BLaER1 (cell line): ENCODE data around the gene KRTAP10-4.
"Not testable (repeated sequence)": the region's sequence is repeated elsewhere in the genome, so short reads cannot be mapped to it uniquely, and the experiment has no call there.

ENCODE experiments used
- H3K27ac ChIP-seq: shearing (Covaris generic); formaldehyde crosslinking; 2 replicates; pipeline ENCODE4 v1.8.1; 2022
- H3K27me3 ChIP-seq: shearing (Covaris generic); formaldehyde crosslinking; 2 replicates; pipeline ENCODE4 v1.8.1; 2022
- H3K36me3 ChIP-seq: shearing (Covaris generic); formaldehyde crosslinking; 2 replicates; pipeline ENCODE4 v1.8.1; 2022
- H3K4me1 ChIP-seq: shearing (Covaris generic); formaldehyde crosslinking; 2 replicates; pipeline ENCODE4 v1.8.1; 2022
- H3K4me2 ChIP-seq: shearing (Covaris generic); formaldehyde crosslinking; 2 replicates; pipeline ENCODE4 v1.8.1; 2022
- H3K4me3 ChIP-seq: shearing (Covaris generic); formaldehyde crosslinking; 2 replicates; pipeline ENCODE4 v1.8.1; 2022
- H3K9ac ChIP-seq: shearing (Covaris generic); formaldehyde crosslinking; 2 replicates; pipeline ENCODE4 v1.8.1; 2022
- H3K9me3 ChIP-seq: shearing (Covaris generic); formaldehyde crosslinking; 2 replicates; pipeline ENCODE4 v1.8.1; 2022
- H4K20me1 ChIP-seq: shearing (Covaris generic); formaldehyde crosslinking; 2 replicates; pipeline ENCODE4 v1.8.1; 2022
- Cebpa-rat ChIP-seq: shearing (Covaris generic); IDR thresholded peaks from 2 replicates; pipeline ENCODE4 v1.8.1; 2022

The KRTAP10-4 gene

DNA sequence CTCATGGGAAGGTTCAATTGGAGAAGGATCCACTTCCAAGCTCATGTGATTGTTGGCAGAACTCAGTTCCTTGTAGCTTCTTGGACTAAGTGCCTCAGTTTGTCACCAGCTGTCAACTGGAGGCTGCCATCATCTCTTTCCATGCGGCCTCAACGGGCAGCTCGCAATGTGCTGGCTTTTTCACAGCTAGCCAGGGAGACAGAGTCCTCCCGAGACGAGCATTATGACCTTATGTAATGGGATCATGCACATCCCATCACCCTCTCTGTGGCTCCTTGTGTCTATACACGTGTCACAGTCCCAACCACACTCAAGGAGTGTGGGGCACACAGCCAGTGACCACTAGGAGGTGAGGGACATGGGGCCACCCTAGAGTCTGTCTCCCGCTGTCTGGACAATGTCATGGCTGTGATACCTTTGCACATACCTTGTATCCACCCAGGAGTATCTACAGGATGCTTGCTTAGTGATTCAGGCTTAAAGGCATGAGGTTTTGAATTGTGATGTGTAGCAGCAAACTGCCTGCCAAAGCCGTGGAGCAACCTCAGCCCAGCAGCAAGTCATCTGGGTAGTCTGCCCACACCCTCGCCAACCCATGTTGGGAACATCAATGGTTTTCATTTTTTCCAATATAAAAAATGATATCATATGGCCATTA lies 22.7 kb downstream of the KRTAP10-4 start:
- Histone ChIP-seq H3K9me3 (no peaks in the 10 kb centered on the region), H3K36me3 (no peaks in the 10 kb centered on the region), H3K4me1 (peaks cover 33% of the 10 kb centered on the region), H3K27me3 (no peaks in the 10 kb centered on the region), H3K4me2 (no peak overlapping the region), H3K4me3 (no peak overlapping the region), H4K20me1 (no peaks in the 10 kb centered on the region), H3K27ac (no peak overlapping the region), H3K9ac (no peak overlapping the region)
- TF ChIP-seq Cebpa-rat = no peak

DNA sequence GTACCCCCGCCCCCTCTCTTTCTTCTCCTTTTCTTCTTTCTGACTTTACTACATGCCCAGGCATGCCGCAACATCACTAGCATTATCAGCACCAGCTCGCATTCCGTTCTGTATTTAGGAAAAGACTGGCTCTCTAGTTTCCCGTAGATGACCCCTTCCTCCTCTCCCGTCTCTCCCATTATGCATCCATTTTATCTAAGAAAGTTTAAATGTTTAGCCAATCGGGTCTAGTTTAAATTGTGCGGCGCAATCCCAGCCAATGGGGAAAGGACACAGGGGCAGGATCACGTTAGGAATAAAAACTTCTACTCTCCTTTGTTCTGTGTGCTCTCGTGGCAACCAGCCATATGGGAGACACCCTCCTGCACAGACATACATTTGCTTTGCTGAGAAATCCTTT lies 24.5 kb downstream of the KRTAP10-4 start:
- no peaks in the 10 kb centered on the region for H3K9me3 ChIP-seq
- H3K27ac ChIP-seq = no peak overlapping the region
- TF ChIP-seq Cebpa-rat = no peak
- H3K27me3 ChIP-seq = no peaks in the 10 kb centered on the region
- no peak overlapping the region for H3K4me3 ChIP-seq
- no peak overlapping the region for H3K4me2 ChIP-seq
- no peaks in the 10 kb centered on the region for H3K36me3 ChIP-seq
- H4K20me1 ChIP-seq = no peaks in the 10 kb centered on the region
- peaks cover 24% of the 10 kb centered on the region for H3K4me1 ChIP-seq
- no peak overlapping the region for H3K9ac ChIP-seq

DNA sequence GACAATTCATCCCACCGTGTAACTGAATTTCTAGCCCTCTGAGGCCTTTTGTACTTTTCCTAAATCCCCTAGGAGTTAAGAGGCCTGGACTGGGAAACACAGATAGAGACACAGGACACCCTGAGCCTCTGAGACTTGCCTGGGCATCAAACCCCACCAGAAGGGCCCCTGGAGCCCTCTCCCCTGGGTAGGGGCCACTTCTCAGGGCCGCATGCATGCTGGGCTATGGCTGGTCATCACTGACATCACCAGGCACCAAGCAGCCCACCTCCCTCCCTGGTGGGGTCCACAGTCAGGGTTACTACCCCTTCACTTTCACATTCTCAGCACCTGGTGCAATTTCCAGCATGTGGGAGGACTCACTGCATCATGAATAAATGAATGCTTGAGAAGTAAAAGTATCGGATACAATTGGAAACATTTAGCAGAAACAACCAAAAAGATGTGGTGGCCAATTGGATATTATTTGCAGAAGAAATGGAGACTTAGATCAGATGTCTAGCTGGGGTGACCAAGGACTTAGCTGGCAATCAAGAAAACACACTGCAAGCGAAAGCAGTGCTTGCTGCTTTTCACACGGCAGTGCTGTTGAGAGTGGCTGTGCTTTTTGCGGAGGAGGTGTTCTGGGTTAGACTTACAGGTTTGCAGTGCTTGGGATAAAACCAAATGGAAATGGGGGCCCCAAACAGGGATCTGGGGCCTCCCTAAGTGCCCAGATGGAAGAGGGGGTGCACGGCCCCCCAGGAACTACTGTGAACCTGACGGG lies 25.9 kb downstream of the KRTAP10-4 start:
- peaks cover 7% of the 10 kb centered on the region for H3K9me3 ChIP-seq
- no peaks in the 10 kb centered on the region for H3K27me3 ChIP-seq
- no peak for TF ChIP-seq Cebpa-rat

DNA sequence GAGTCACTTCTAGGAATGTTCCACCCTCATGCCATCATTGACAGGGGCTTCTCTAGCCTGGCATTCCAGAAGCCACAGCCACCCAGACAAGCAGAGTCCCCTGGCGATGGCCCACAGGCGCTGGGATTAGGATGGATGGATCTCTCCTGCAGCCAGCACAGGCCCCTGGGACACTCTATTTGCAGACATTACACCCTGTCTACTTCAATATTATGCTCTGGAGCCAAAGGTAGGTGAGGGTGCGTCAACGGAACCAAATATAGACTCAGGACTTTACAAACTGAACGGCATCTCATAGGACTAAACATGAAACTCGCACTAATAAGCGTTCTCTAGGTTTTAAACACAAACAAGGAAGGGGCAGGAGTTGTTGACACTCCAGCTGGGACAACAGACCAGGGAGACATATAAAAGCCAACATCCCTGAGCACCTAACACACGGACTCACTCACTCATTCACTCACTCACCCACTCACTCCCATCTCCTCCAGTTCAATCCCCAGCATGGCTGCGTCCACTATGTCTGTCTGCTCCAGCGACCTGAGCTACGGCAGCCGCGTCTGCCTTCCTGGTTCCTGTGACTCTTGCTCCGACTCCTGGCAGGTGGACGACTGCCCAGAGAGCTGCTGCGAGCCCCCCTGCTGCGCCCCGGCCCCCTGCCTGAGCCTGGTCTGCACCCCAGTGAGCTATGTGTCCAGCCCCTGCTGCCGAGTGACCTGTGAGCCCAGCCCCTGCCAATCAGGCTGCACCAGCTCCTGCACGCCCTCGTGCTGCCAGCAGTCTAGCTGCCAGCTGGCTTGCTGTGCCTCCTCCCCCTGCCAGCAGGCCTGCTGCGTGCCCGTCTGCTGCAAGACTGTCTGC lies 26.8 kb downstream of the KRTAP10-4 start, which contains the start of gene KRTAP10-7:
Gene KRTAP10-7 (plus strand): TSS at position 480 of the 861 bp plus-strand sequence. CDS start 25 bp downstream, at position 505.
- H3K27me3 ChIP-seq, H4K20me1 ChIP-seq: not testable (repeated sequence)

More for the DNA sequence above, 25.9 kb downstream of the KRTAP10-4 start:
- H3K27ac ChIP-seq = no peak overlapping the region
- H3K4me2 ChIP-seq = no peak overlapping the region
- no peak overlapping the region for H3K4me3 ChIP-seq
- H3K36me3 ChIP-seq = no peaks in the 10 kb centered on the region
- H3K4me1 ChIP-seq = peaks cover 10% of the 10 kb centered on the region
- no peaks in the 10 kb centered on the region for H4K20me1 ChIP-seq
- H3K9ac ChIP-seq = no peak overlapping the region

DNA sequence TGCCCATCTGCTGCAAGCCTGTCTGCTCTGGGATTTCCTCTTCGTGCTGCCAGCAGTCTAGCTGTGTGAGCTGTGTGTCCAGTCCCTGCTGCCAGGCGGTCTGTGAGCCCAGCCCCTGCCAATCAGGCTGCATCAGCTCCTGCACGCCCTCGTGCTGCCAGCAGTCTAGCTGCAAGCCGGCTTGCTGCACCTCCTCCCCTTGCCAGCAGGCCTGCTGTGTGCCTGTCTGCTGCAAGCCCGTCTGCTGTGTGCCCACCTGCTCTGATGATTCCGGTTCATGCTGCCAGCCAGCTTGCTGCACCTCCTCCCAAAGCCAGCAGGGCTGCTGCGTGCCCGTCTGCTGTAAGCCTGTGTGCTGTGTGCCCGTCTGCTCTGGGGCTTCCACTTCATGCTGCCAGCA lies 27.6 kb downstream of the KRTAP10-4 start:
- H3K27me3 ChIP-seq, H4K20me1 ChIP-seq, H3K9ac ChIP-seq, H3K4me2 ChIP-seq, H3K36me3 ChIP-seq, H3K27ac ChIP-seq, H3K4me1 ChIP-seq, H3K4me3 ChIP-seq: not testable (repeated sequence)
- peaks cover 11% of the 10 kb centered on the region for H3K9me3 ChIP-seq

More for the DNA sequence above, 26.8 kb downstream of the KRTAP10-4 start, which contains the start of gene KRTAP10-7:
- not testable (repeated sequence) for H3K27ac ChIP-seq, H3K36me3 ChIP-seq, H3K4me3 ChIP-seq, H3K9ac ChIP-seq, H3K4me1 ChIP-seq, H3K4me2 ChIP-seq
- peaks cover 11% of the 10 kb centered on the region for H3K9me3 ChIP-seq

DNA sequence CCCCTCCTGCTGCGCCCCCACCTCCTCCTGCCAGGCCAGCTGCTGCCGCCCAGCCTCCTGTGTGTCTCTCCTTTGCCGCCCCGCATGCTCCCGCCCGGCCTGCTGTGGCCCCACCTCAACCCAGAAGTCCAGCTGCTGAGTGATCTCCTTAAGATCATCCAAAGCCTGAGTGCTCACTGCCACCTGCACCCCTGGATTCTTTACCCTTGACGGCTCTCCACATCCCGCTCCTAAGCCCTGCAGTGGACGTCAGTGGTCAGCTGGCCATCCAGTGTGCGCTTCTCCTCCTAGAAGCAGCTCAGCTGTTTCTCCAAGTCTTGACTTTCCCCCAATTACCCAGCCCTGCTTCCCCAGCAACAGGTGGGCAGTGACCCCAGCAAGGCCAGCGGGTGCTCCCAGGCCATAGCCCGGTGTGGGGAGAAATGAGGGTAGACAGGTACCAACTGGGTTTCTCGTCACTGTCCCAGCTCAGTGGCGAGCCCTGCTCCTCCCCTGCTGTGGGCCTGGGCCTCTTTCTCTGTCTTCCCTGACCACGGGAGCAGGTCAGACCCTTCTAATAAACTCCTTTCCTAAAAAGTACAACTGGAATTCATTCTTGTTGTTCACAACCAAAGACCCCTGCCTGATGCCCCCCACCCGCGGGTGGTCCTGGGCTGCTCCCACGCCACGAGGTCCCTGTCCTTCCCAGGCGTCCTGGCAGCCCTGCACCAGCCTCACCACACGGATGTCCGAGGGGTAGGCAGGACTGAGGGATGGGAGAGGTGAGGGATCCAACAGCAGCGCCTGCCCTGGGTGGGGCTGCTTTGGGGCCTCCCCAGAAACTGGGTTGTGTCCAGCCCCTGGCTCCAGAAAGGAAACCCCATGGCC lies 28.3 kb downstream of the KRTAP10-4 start:
- no peak overlapping the region for H3K9ac ChIP-seq
- H3K27me3 ChIP-seq = no peaks in the 10 kb centered on the region
- H3K4me2 ChIP-seq = no peak overlapping the region
- no peaks in the 10 kb centered on the region for H4K20me1 ChIP-seq
- H3K4me3 ChIP-seq = no peak overlapping the region
- no peak for TF ChIP-seq Cebpa-rat
- no peak overlapping the region for H3K27ac ChIP-seq
- no peaks in the 10 kb centered on the region for H3K4me1 ChIP-seq
- H3K36me3 ChIP-seq = no peaks in the 10 kb centered on the region
- H3K9me3 ChIP-seq = peaks cover 11% of the 10 kb centered on the region

DNA sequence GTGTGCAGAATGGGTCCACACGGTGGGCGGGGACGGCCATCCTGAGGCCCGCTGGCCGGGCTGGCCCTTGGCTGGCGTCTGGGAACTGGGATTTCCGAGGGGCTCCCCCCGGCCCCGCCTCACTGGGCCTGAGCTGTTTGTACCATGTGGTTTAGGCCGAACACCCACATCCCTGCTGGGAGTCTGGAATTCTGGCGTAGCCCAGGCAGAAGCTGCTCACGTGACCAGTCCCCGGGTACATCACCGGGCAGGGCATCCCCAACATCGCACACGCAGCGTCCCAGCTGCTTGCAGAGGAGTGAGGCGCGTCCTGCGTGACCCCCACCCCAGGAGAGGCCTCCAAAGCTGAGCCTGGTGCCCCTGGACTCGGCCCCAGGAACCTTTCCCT lies 28.9 kb downstream of the KRTAP10-4 start:
- Histone ChIP-seq H3K27ac (no peak overlapping the region), H3K9me3 (peaks cover 11% of the 10 kb centered on the region), H4K20me1 (no peaks in the 10 kb centered on the region), H3K4me3 (no peak overlapping the region), H3K4me2 (no peak overlapping the region), H3K27me3 (no peaks in the 10 kb centered on the region), H3K9ac (no peak overlapping the region), H3K36me3 (no peaks in the 10 kb centered on the region), H3K4me1 (no peaks in the 10 kb centered on the region)
- no peak for TF ChIP-seq Cebpa-rat

DNA sequence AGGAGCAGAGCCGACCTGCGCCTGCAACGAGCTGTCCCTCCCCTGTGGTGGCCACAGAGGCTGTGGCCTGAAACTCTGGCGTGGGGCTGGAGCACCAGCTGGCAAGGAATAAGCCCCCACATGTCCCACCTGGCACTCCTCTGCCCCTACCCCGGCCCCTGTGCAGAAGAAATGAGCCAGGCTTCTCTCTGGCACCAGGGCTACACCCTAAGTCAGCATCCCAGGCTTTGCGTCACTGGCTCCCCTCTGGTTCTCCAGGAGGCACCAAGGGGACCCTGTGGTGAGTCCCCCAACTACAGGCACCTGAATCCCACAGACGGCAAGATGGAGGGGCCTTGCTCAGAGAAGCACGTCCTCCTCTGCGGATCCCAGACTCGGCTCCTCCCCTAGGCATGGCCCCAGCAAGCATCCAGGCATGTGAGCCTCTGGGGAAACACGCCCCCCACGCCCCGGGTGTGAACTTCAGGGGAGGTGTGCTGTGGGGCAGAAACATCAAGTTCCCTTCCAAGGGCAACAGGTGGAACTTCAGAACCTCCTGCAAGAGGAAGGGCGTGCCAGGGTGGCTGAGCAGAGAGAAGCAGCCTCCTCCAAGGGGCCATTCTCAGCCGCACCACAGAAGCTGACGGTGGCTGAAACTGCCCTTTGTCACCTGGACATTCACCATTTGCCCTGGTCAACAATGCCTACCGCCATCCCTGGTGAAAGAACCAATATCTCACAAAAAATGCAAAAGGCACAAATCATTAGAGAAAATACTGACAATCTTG lies 29.8 kb downstream of the KRTAP10-4 start:
- Histone ChIP-seq H3K36me3 (no peaks in the 10 kb centered on the region), H3K27ac (no peak overlapping the region), H3K9me3 (peaks cover 11% of the 10 kb centered on the region), H3K9ac (no peak overlapping the region), H3K27me3 (no peaks in the 10 kb centered on the region), H4K20me1 (no peaks in the 10 kb centered on the region), H3K4me3 (no peak overlapping the region), H3K4me2 (no peak overlapping the region), H3K4me1 (no peaks in the 10 kb centered on the region)
- TF ChIP-seq Cebpa-rat = no peak
